ENCODE measurements around the gene AK1. TPM values are rescaled to one million over a fixed set of nuclear protein-coding genes. Genes with fewer than 3 reads are reported as not detected.

AK1 gene
- total and polyA plus RNA-seq, 2 donors (not counting 3 experiments of a cell fraction or from before 2014, with no cell fraction given) = 115 to 148 TPM

- dilution Hi-C loops (cut with MboI; ENCODE audit: extremely low pct_ligation_motif_present, low sequenced_read_pairs) = no loop called here
- intact Hi-C loops (cut with micrococcal nuclease) = loop anchor here (1.0 kb wide), 2 partner anchors 13 to 20 kb away; no protein-coding TSS in a partner anchor
- BruUV-seq (replicated peaks) = no TSS peak
These were observed 19.4 kb downstream of the AK1 start for GRCh38 chr9:127858041-127858512.

More at GRCh38 chr9:127858041-127858512, 19.4 kb downstream of the AK1 start:
- ChIA-PET POLR2A (no interaction called here), CTCF (interaction anchor here (2.7 kb wide), 1 partner anchor 12 kb away, joined by 11 read pairs; no protein-coding TSS in a partner anchor)
- TF ChIP-seq CTCF (IDR thresholded peaks at IDR 0.05; ENCODE audit: extremely low read depth in 1 of 2, insufficient read depth in 1 of 2, low read depth in 1 of 2, low read length in 2 of 2) (no peak), JUN (IDR thresholded peaks at IDR 0.05; ENCODE audit: borderline replicate concordance, insufficient read depth, insufficient read length, low read depth) (no peak), FOS (IDR thresholded peaks at IDR 0.05; ENCODE audit: borderline replicate concordance, insufficient read depth, low read length) (no peak), EZH2 (IDR thresholded peaks at IDR 0.05; ENCODE audit: borderline replicate concordance, low read depth, low read length, severe bottlenecking) (no peak), POLR2A (IDR thresholded peaks at IDR 0.05; ENCODE audit: low read depth, low read length) (no peak), GATA2 (IDR thresholded peaks at IDR 0.05; ENCODE audit: insufficient read depth, insufficient read length, low read depth, low read length) (no peak), POLR2AphosphoS5 (IDR thresholded peaks at IDR 0.05; ENCODE audit: insufficient read depth, low read depth, low read length) (peak; percentile 35)
- Histone ChIP-seq H3K27ac (ENCODE audit: insufficient read depth, low read depth, low read length) (peak overlapping the region; percentile 58), H3K9me3 (replicated peaks; ENCODE audit: control insufficient read depth, insufficient read depth, low read length) (no peaks in the 10 kb centered on the region), H3K9me1 (replicated peaks; ENCODE audit: control insufficient read depth, extremely low read depth, insufficient read depth, low read length) (no peaks in the 10 kb centered on the region), H2AFZ (ENCODE audit: low read depth, low read length) (no peak overlapping the region), H3K4me3 (replicated peaks in 1 of 3; ENCODE audit: insufficient read depth in 1 of 3, low read depth in 1 of 3, low read length in 3 of 3) (no peak overlapping the region), H3K36me3 (ENCODE audit: control insufficient read depth in 2 of 2, extremely low read depth in 1 of 2, insufficient read depth in 2 of 2, low read length in 2 of 2) (no peaks in the 10 kb centered on the region), H3K4me2 (ENCODE audit: insufficient read depth, low read length) (no peak overlapping the region), H4K20me1 (replicated peaks; ENCODE audit: control insufficient read depth, extremely low read depth, insufficient read depth, low read length) (no peaks in the 10 kb centered on the region), H3K79me2 (ENCODE audit: control insufficient read depth, insufficient read depth, low read length) (peaks cover 18% of the 10 kb centered on the region), H3K4me1 (ENCODE audit: control insufficient read depth, extremely low read depth, insufficient read depth, low read length) (peaks cover 37% of the 10 kb centered on the region), H3K27me3 (ENCODE audit: control insufficient read depth in 2 of 2, insufficient read depth in 2 of 2, low read length in 2 of 2) (no peaks in the 10 kb centered on the region), H3K9ac (replicated peaks; ENCODE audit: extremely low read depth, insufficient read depth, low read length) (no peak overlapping the region)
- FAIRE-seq (peak; percentile 74), DNase-seq (ENCODE audit: low read depth, low spot score) (peak; percentile 70)

All from endothelial cell of umbilical vein (primary cell).